Endothelial cell of umbilical vein (primary cell): ENCODE measurements around the gene ANKRD27.

Experiments used
- CTCF ChIP-seq, 2 donors: IDR thresholded peaks; 1 replicate in 1 of 2; 2 replicates in 1 of 2; pipeline ENCODE4 v1.5.1; 2011; ENCODE audit warnings: low read length in 2 of 2, mild to moderate bottlenecking in 2 of 2, moderate library complexity in 2 of 2, control low read depth in 1 of 2, inconsistent platforms in 1 of 2, low read depth in 1 of 2; ENCODE audit not compliant: insufficient read depth in 1 of 2; ENCODE audit errors: extremely low read depth in 1 of 2
- EZH2 ChIP-seq: IDR thresholded peaks from 2 replicates; pipeline ENCODE4 v1.6.1; 2012; ENCODE audit warnings: borderline replicate concordance, low read depth, mild to moderate bottlenecking, moderate library complexity, low read length, inconsistent platforms; ENCODE audit not compliant: severe bottlenecking
- JUN ChIP-seq: IDR thresholded peaks from 2 replicates; pipeline ENCODE4 v1.6.1; 2011; ENCODE audit warnings: borderline replicate concordance, low read depth; ENCODE audit not compliant: insufficient read length, insufficient read depth
- MAX ChIP-seq: IDR thresholded peaks from 2 replicates; pipeline ENCODE4 v1.6.1; 2011; ENCODE audit not compliant: insufficient read depth, insufficient read length
- POLR2A ChIP-seq: IDR thresholded peaks from 2 replicates; pipeline ENCODE4 v1.6.1; 2012; ENCODE audit warnings: low read depth, mild to moderate bottlenecking, control low read depth, low read length
- POLR2AphosphoS5 ChIP-seq: IDR thresholded peaks from 2 replicates; pipeline ENCODE4 v1.6.1; 2012; ENCODE audit warnings: low read depth, mild to moderate bottlenecking, control low read depth, low read length, moderate library complexity; ENCODE audit not compliant: insufficient read depth

GRCh38 chr19:32709032-32709431 is 34.1 kb upstream of the ANKRD27 start:
- TF ChIP-seq CTCF (IDR thresholded peaks at IDR 0.05; ENCODE audit: extremely low read depth in 1 of 2, insufficient read depth in 1 of 2, low read depth in 1 of 2, low read length in 2 of 2): no peak
- no peak for TF ChIP-seq POLR2AphosphoS5
- TF ChIP-seq EZH2: no peak
- TF ChIP-seq POLR2A: no peak
- TF ChIP-seq JUN: no peak
- no peak for TF ChIP-seq MAX
